Measurements from ENCODE around the gene ZNF281.

DNA sequence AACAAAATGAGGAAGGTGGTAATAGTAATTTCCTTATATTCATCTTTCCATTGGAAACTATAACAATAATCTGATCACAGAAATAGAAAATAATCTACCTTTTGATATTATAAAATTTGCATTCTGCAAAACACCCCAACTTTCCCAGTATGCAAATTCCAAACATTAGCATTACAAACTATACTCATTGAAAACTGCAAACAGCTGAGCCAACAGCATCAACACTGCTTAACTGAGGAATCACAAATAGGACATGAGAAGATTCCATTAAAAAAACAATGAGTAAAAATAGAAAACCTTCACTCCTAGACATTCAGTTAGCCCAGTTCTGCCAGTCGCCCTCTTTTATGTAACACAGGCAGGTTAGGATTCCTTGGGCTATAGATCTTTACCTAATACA, 18.1 kb downstream of the ZNF281 start:
- TF ChIP-seq, protein P1, sequence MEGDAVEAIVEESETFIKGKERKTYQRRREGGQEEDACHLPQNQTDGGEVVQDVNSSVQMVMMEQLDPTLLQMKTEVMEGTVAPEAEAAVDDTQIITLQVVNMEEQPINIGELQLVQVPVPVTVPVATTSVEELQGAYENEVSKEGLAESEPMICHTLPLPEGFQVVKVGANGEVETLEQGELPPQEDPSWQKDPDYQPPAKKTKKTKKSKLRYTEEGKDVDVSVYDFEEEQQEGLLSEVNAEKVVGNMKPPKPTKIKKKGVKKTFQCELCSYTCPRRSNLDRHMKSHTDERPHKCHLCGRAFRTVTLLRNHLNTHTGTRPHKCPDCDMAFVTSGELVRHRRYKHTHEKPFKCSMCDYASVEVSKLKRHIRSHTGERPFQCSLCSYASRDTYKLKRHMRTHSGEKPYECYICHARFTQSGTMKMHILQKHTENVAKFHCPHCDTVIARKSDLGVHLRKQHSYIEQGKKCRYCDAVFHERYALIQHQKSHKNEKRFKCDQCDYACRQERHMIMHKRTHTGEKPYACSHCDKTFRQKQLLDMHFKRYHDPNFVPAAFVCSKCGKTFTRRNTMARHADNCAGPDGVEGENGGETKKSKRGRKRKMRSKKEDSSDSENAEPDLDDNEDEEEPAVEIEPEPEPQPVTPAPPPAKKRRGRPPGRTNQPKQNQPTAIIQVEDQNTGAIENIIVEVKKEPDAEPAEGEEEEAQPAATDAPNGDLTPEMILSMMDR (IDR thresholded peaks at IDR 0.05) = no peak
- TF ChIP-seq POLR2A (IDR thresholded peaks at IDR 0.05) = no peak
- no peak for TF ChIP-seq EP300 (IDR thresholded peaks at IDR 0.05)

Data from gastroesophageal sphincter (tissue), 3 donors.